Prostate gland (tissue), 2 donors: ENCODE results near the gene KRTAP5-8.

Source experiments
- POLR2A ChIP-seq: fragments of 450-650 bp; IDR thresholded peaks from one replicate; pipeline ENCODE4 v1.6.1; 2016; ENCODE audit warnings: antibody characterized with exemption, mild to moderate bottlenecking
- POLR2AphosphoS5 ChIP-seq: sonication (generic); formaldehyde crosslinking; IDR thresholded peaks from one replicate; pipeline ENCODE4 v1.6.1; 2017; ENCODE audit warnings: antibody characterized with exemption
- TF ChIP-seq, protein P1 (sequence below), 4 experiments: fragments of 200-600 bp in 2 of 4; fragments of 450-650 bp in 2 of 4; sonication (generic) in 2 of 4; IDR thresholded peaks; 1 replicate in 3 of 4; 2 replicates in 1 of 4; pipeline ENCODE4 v1.5.1; 2016 to 2019; ENCODE audit warnings: antibody characterized with exemption in 4 of 4, mild to moderate bottlenecking in 2 of 4, moderate library complexity in 2 of 4

DNA sequence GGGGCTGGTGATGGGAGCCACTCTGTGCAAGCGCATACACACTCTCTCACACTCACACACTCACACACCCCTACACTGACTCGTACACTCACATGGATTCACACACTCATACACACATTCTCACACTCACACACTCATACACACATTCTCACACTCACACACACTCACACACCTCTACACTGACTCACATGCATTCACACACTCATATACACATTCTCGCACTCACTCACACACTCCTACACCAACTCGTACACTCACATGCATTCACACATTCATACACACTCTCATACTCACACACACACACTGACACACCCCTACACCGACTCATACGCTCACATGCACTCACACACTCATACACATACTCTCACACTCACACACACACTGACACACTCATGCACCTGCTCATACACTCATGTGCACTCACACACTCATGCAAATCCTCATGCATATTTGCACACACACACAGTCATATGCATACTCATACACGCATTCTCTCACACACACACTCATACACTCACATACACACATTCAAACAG, 39.7 kb downstream of the KRTAP5-8 start:
- TF ChIP-seq, protein P1, sequence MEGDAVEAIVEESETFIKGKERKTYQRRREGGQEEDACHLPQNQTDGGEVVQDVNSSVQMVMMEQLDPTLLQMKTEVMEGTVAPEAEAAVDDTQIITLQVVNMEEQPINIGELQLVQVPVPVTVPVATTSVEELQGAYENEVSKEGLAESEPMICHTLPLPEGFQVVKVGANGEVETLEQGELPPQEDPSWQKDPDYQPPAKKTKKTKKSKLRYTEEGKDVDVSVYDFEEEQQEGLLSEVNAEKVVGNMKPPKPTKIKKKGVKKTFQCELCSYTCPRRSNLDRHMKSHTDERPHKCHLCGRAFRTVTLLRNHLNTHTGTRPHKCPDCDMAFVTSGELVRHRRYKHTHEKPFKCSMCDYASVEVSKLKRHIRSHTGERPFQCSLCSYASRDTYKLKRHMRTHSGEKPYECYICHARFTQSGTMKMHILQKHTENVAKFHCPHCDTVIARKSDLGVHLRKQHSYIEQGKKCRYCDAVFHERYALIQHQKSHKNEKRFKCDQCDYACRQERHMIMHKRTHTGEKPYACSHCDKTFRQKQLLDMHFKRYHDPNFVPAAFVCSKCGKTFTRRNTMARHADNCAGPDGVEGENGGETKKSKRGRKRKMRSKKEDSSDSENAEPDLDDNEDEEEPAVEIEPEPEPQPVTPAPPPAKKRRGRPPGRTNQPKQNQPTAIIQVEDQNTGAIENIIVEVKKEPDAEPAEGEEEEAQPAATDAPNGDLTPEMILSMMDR (IDR thresholded peaks at IDR 0.05), result no peak
- TF ChIP-seq POLR2AphosphoS5 (no peak), POLR2A (no peak)
